Kidney tubule cell (primary cell): Measurements from ENCODE around the gene NME7.
"Not testable (repeated sequence)": the region's sequence is repeated elsewhere in the genome, so short reads cannot be mapped to it uniquely, and the experiment has no call there.

Experiments
- DNase-seq: peaks from one replicate; pipeline ENCODE4 v3.0.0-alpha.2; 2018; ENCODE audit warnings: low spot score

Gene NME7

DNA sequence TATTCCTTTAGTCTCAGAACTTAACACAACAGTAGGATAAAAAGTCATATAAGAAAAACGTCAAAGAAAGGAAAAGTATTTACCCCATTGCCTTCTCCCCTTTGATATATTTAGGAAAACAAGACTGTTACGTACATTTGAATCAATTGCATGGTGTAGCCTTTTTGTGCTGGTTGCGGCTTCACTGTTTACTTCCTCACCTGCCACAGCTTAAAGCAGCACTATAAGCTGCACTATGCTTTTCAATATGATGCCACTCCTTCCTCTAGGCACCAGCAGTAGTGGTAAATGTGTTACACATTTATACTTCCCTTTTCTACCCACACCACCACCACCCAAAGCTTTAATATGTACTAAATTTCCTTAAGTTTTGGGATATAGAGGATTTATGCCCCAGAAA, 150.0 kb downstream of the NME7 start:
- DNase-seq = no peak

DNA sequence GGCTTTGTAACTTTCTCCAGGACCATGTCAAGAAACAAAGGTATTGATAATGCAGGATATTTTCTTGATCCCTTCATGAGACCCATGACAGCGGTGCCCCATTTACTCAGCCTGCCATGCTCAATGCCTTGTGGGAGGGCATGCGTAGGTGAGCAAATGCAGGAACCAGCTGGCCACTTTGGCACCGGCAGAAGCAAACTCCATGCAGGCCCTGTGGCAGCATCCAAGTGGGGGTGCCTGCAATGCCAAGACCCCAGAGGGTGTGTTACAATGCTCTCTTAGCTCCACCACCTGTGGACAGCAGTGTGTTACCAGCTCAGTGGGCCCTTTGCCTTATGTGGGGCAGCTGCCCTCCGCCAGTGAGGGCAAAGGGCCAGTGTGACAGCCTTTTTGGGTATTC, 153.0 kb downstream of the NME7 start:
- no peak for DNase-seq

DNA sequence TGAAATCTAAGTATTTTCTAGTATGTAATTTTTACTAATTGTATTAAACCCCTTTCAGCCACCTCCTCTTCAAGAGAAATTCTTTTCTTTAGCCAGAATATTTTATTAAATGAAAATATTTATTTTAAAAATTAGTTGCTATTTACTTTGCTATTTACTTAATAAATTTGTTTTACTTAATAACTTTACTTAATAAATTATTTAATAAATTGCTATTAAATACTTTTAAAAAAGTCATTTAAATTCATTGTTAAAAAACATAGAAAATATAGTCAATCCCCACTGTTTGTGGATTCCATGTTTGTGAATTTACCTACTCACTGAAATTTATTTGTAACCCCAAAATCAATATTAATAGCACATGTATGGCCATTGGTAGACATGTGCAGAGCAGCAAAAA, 155.5 kb downstream of the NME7 start:
- no peak for DNase-seq

- DNase-seq = no peak
Measured at GRCh38 chr1:169207797-169208520, 159.6 kb downstream of the NME7 start.

DNA sequence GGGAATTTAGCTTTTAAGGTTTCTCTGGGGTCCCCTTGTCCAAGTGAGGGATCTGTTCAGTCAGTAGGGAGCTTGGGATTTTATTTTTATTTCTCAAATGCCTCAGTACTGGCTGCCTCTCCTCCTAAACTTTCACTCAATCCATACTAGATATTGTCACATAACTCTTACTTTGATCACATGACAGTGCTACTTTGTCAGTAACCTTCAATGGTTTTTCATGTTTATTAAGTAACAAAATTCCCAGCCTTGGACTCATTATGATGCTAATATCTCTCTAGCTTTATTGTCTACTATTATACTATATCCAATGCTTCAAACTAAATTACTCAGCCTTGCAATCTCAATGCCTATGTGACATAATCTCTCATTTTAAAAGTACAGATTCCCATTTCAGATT, 163.4 kb downstream of the NME7 start:
- DNase-seq = no peak

DNA sequence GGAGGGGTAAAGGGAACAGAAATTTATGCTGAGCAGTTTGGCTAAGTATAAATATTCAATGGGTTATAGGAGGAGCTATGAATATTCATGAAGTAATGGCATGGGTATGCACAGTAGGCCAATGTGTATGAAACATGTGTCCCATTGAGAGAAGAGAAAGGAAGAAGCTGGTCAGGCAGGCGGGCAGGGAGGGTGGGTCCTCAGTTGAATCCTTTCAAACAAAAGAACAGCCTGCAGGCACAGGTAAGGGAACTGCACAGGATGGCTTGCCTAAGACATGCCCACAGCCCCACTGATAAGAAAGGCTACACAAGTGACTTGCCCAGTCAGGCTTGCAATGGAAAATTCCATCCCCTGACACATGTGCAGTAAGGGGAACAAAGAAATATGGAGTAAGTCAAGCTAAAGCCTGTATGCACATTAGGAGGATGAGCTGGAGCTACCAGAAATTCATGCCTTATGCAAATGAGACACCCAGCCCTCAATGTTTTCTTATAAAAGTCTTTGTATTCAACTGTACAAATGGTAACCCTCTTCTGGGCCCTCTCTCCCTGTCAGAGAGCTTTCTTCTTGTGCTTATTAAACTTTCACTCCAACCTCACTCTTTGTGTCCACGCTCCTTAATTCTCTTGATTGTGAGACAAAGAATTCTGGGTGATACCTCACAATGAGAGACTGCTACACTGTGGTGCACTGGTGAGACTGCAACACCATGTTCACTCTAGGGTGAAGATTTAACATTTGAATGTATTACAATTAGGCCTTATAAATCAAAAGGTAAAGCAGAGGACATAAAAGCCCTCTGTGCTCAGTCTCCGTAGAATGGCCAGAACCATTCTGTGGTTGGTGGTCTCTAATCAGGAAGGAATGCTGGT, 164.6 kb downstream of the NME7 start:
- DNase-seq = peak; percentile 2

DNA sequence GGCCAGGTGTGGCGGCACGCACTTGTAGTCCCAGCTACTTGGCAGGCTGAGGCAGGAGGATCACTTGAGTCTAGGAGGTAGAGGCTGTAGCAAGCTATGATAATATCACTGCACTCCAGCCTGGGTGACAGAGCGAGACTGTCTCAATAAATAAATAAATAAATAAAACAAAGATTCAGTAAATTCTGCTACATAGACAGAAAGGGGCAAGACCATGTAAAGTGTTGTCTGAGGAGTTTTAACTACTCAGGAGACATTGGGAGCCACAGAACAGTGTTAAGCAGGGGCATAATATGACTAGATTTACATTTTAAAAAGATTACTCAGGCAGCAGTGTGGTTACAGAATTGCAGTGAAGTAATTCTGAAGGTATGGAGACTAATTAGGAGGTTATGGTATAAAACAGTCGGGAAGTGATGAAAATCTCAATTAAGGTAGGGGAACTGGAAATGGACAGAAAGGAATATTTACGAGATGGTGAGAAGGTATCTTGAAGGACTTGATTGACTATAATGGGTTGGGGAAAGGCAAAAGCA, 166.4 kb downstream of the NME7 start:
- peak; percentile 25 for DNase-seq

DNA sequence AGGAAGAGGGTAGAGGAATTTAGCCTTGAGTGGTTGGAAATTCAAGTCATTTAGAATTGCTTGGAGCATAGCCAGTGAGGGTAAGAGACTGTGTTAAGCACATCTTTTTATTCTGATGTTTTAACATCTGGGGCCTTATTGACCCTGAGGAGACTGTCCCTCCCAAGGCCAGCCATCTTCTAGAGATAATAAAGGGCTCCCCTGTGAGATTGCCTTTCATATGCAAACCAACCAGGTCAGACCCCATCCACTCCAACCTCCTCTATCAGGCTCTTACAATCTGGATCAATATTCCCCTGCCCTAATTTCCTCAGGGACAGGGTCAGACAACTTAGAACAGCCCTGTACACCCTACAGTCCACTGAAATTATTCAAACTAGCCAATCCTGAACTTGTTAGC, 167.3 kb downstream of the NME7 start:
- no peak for DNase-seq

DNA sequence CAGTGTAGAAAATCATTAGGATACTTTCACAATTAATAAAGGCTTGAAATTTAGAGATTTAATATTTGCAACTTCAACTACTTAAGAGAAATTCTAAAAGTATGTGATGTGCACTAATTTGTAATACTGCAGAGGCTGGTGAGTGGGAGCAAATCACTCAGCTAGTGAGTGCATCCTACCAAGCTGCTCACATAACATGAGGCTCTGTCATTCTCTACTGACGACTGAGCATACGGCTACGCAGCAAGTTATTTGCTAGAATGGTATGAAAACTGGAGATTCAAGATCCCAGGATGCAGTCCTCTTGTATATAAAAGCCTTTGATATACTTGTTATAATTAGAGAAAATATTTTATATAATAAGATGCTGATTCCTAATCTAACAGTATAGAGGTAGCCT, 171.0 kb downstream of the NME7 start:
- no peak for DNase-seq

- no peak for DNase-seq
Measured at GRCh38 chr1:169196161-169196560, 171.4 kb downstream of the NME7 start.

GRCh38 chr1:169193191-169193850, 174.3 kb downstream of the NME7 start:
- no peak for DNase-seq

DNA sequence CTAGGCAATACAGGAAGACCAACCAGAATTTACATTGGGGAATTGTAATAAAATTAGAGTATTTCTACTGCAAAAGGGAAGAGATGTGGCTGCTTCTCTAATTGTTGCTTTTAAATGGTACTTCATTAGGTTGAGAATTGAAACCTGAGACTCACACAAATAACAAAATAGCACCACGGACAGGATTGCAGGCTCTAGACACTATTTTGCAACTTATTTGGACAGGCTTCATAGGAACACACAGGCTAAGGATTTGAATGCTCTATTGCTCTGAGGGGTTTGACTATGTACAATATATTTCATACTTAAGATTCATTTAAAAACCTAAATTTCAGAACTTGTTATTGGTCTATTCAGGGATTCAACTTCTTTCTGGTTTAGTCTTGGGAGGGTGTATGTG, 181.5 kb downstream of the NME7 start:
- no peak for DNase-seq

- DNase-seq = no peak
Measured at GRCh38 chr1:169184812-169185211, 182.8 kb downstream of the NME7 start.

GRCh38 chr1:169180174-169180573, 187.4 kb downstream of the NME7 start:
- DNase-seq = no peak

DNA sequence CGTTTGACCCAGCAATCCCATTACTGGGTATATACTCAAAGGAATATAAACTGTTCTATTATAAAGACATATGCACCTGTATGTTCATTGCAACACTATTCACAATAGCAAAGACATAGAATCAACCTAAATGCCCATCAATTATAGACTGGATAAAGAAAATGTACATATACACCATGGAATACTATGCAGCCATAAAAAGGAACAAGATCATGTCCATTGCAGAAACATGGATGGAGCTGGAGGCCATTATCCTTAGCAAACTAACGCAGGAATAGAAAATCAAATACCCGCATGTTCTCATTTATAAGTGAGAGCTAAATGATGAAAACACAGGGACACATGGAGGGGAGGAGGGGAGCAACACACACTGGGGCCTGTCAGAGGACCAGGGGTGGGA, 188.2 kb downstream of the NME7 start:
- not testable (repeated sequence) for DNase-seq

DNA sequence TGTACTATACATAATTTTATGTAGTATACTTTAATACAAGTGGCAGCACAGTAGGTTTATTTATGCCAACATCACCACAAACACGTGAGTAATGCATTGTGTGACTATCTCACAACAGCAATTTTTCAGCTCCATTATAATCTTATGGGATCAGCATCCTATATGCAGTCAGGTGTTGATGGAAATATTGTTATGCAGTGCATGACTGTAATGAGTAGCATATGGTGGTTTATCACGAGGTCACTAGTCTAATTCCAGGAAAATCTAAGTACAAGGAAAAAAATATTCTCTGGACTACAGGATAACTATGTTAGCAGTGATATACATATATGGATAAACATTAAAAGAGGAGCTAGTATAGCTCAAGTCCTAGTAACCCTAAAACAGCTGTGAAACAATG, 192.1 kb downstream of the NME7 start:
- no peak for DNase-seq

DNA sequence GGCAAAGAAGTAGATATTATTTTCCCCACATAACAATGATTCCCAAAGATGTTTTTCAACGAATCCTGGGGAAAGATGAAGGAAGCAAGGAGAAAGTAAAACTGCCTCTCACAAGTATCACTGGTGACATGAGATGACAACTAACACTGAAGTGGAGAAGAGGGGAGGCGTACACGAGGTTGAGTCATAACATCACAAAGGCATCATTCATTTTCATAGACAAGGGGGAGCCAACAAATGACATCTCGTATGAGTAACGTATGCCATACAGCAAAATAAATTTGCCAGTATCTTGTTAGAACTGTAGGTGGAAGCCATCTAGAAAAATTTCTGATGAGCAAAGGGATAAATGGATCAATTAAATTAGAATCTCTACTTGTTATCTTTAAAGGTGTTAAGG, 204.5 kb downstream of the NME7 start:
- DNase-seq = no peak

DNA sequence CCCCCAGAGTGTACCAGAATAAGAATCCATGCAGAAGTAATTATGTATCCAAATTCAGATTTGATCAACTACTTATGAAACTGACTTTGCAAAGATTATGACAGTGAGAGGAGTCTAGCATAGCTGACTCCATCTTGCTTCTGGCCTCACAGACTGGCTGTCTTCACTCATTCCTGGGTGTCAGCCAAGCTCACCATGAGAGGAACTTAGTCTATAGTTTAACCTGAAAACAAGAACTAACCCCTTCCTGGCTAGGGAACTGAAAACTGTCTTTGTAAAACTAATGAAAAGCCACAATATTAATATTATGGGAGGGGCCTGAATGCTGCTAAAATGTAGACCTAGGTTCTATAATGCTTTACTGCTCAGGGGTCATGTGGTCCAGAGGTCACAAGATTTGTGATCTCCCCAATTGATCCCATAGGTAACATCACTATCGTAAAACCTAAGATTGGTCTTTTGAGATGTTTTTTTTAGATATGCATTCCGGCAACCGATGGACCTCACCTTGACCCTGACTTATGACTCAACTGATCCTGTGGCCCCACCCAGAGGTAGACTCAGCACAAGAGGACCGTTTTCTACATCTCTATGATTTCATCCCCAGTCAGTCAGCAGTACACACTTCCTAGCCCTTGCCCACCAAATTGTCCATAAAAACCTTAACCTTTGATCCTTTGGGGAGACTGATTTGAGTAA, 206.0 kb downstream of the NME7 start:
- no peak for DNase-seq

DNA sequence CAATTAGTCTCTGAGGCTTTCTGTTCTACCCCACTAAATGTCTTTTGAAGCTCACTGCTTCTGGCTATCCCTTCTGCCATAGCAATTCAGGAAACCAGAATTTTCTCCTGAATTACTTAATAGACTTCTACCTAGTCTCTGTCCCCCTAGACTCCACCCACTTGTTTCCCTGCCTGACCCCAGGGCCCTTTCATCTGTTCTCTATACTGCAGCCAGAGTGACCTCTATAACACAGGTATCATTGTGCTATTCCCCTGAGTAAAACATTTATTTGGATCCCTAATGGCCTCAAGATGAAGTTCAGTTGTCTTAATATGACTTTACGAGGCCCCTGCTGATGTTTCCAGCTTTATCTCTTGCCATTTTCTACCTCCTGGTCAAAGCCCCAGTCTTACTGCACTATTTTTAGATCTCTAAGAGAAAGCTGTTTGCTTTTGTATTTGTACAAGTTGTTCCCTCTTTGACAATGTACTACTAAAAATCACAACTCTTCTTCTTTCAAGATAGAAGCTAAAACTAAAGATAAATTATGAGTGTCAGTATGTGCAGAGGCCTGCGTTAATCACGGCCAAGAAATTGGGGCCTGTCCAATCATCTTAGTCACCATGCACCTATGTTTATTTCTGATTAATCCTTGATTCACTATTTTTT, 206.6 kb downstream of the NME7 start:
- no peak for DNase-seq

GRCh38 chr1:169156580-169156979, 211.0 kb downstream of the NME7 start:
- DNase-seq = no peak

DNA sequence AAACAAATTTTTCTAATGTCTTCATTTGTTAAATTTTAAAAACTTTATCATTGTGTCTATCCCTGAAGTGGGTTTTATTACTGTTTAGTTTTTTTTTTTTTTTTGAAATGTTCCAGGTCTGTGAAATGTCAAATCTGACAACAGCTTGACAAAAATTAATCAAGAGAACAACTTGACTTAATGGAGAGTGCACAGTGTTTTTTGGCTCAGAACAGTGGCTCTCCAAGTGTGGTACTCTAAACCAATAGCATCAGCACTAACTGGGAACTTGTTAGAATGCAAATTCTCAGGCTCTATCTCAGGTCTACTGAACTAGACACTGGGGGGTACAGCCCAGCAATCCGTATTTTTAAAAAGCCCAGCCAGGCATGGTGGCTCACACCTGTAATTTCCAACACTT, 211.9 kb downstream of the NME7 start:
- DNase-seq = no peak
